ENCODE data around the gene HIPK2. TPM values are rescaled to one million over a fixed set of nuclear protein-coding genes. Genes with fewer than 3 reads are reported as not detected.

HIPK2 gene
- total and polyA plus RNA-seq, 2 experiments from 2014 or later = 7.3 to 16.9 TPM

DNA sequence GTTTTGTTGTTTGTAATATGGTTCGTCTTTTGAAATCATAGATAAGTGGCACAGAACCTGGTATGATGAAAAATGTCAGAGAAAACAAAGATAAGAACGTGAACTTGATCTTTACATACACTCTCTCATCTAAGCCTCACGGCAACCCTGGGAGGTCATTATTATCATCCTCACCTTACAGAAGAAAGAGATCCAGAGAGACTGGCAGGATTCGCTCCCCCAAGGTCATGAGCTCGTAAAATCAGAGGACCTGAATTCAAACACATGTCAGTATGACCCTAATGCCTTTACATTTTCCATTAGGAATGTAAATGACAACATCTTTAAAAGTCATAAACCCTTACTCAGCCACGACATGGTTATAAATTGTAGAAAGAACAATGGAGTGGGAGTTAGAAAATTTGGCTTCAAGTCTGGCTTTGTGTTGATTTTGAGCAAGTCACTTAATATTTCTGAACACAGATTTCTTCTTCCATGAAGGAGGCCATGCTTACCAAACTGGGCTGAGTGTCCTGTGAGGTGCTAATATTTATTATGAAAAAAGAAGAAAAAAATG is 35.9 kb downstream of the HIPK2 start:
- no peak for DNase-seq (ENCODE audit: low spot score)
- Histone ChIP-seq H3K9me2 (ENCODE audit: insufficient read depth) (no peaks in the 10 kb centered on the region), H3K4me3 (no peak overlapping the region), H3K4me1 (ENCODE audit: insufficient read depth) (peaks cover 10% of the 10 kb centered on the region), H3K4me2 (no peak overlapping the region), H3K36me3 (ENCODE audit: insufficient read depth) (no peaks in the 10 kb centered on the region), H3F3A (replicated peaks; ENCODE audit: low read depth) (no peaks in the 10 kb centered on the region), H3K27me3 (ENCODE audit: insufficient read depth) (no peaks in the 10 kb centered on the region), H3K79me2 (replicated peaks; ENCODE audit: insufficient read depth) (peaks cover 30% of the 10 kb centered on the region), H4K20me1 (replicated peaks; ENCODE audit: insufficient read depth) (no peaks in the 10 kb centered on the region), H3K27ac (ENCODE audit: low read depth) (no peak overlapping the region), H2AFZ (no peak overlapping the region)
- Mint-ChIP-seq H3K4me1 (peaks cover 35% of the 10 kb centered on the region), H3K27ac (no peak overlapping the region), H3K9me3 (no peaks in the 10 kb centered on the region), H3K27me3 (ENCODE audit: insufficient read depth, low read depth, poor library complexity) (peaks cover under 1% of the 10 kb centered on the region), H3K4me3 (no peak overlapping the region), H3K36me3 (ENCODE audit: low read depth) (no peaks in the 10 kb centered on the region)
- TF ChIP-seq ZNF114 (CRISPR knock-in tag; IDR thresholded peaks at IDR 0.05) = no peak
- no peak for TF ChIP-seq EZH2phosphoT487 (IDR thresholded peaks at IDR 0.05; ENCODE audit: unreplicated experiment)
- TF ChIP-seq, protein P1, sequence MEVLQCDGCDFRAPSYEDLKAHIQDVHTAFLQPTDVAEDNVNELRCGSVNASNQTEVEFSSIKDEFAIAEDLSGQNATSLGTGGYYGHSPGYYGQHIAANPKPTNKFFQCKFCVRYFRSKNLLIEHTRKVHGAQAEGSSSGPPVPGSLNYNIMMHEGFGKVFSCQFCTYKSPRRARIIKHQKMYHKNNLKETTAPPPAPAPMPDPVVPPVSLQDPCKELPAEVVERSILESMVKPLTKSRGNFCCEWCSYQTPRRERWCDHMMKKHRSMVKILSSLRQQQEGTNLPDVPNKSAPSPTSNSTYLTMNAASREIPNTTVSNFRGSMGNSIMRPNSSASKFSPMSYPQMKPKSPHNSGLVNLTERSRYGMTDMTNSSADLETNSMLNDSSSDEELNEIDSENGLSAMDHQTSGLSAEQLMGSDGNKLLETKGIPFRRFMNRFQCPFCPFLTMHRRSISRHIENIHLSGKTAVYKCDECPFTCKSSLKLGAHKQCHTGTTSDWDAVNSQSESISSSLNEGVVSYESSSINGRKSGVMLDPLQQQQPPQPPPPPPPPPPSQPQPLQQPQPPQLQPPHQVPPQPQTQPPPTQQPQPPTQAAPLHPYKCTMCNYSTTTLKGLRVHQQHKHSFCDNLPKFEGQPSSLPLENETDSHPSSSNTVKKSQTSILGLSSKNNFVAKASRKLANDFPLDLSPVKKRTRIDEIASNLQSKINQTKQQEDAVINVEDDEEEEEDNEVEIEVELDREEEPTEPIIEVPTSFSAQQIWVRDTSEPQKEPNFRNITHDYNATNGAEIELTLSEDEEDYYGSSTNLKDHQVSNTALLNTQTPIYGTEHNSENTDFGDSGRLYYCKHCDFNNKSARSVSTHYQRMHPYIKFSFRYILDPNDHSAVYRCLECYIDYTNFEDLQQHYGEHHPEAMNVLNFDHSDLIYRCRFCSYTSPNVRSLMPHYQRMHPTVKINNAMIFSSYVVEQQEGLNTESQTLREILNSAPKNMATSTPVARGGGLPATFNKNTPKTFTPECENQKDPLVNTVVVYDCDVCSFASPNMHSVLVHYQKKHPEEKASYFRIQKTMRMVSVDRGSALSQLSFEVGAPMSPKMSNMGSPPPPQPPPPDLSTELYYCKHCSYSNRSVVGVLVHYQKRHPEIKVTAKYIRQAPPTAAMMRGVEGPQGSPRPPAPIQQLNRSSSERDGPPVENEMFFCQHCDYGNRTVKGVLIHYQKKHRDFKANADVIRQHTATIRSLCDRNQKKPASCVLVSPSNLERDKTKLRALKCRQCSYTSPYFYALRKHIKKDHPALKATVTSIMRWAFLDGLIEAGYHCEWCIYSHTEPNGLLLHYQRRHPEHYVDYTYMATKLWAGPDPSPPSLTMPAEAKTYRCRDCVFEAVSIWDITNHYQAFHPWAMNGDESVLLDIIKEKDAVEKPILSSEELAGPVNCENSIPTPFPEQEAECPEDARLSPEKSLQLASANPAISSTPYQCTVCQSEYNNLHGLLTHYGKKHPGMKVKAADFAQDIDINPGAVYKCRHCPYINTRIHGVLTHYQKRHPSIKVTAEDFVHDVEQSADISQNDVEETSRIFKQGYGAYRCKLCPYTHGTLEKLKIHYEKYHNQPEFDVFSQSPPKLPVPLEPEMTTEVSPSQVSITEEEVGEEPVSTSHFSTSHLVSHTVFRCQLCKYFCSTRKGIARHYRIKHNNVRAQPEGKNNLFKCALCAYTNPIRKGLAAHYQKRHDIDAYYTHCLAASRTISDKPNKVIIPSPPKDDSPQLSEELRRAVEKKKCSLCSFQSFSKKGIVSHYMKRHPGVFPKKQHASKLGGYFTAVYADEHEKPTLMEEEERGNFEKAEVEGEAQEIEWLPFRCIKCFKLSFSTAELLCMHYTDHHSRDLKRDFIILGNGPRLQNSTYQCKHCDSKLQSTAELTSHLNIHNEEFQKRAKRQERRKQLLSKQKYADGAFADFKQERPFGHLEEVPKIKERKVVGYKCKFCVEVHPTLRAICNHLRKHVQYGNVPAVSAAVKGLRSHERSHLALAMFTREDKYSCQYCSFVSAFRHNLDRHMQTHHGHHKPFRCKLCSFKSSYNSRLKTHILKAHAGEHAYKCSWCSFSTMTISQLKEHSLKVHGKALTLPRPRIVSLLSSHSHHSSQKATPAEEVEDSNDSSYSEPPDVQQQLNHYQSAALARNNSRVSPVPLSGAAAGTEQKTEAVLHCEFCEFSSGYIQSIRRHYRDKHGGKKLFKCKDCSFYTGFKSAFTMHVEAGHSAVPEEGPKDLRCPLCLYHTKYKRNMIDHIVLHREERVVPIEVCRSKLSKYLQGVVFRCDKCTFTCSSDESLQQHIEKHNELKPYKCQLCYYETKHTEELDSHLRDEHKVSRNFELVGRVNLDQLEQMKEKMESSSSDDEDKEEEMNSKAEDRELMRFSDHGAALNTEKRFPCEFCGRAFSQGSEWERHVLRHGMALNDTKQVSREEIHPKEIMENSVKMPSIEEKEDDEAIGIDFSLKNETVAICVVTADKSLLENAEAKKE (CRISPR knock-in tag; IDR thresholded peaks at IDR 0.05) = no peak
- no peak for TF ChIP-seq NANOG (IDR thresholded peaks at IDR 0.05; ENCODE audit: borderline replicate concordance)
- no peak for TF ChIP-seq ZNF331 (CRISPR knock-in tag; IDR thresholded peaks at IDR 0.05; ENCODE audit: low read depth)
- no peak for TF ChIP-seq STAT1 (IDR thresholded peaks at IDR 0.05; ENCODE audit: unreplicated experiment)
- TF ChIP-seq POLR2AphosphoS5 (IDR thresholded peaks at IDR 0.05; ENCODE audit: low read depth) = no peak
- TF ChIP-seq JUNB (IDR thresholded peaks at IDR 0.05; ENCODE audit: unreplicated experiment) = no peak
- TF ChIP-seq, protein P2, sequence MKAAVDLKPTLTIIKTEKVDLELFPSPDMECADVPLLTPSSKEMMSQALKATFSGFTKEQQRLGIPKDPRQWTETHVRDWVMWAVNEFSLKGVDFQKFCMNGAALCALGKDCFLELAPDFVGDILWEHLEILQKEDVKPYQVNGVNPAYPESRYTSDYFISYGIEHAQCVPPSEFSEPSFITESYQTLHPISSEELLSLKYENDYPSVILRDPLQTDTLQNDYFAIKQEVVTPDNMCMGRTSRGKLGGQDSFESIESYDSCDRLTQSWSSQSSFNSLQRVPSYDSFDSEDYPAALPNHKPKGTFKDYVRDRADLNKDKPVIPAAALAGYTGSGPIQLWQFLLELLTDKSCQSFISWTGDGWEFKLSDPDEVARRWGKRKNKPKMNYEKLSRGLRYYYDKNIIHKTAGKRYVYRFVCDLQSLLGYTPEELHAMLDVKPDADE (IDR thresholded peaks at IDR 0.05) = no peak
- TF ChIP-seq CREB1 (CRISPR knock-in tag; IDR thresholded peaks at IDR 0.05; ENCODE audit: low read depth) = no peak
- no peak for TF ChIP-seq EZH2 (IDR thresholded peaks at IDR 0.05; ENCODE audit: low read depth, unreplicated experiment)
- TF ChIP-seq, protein P3, sequence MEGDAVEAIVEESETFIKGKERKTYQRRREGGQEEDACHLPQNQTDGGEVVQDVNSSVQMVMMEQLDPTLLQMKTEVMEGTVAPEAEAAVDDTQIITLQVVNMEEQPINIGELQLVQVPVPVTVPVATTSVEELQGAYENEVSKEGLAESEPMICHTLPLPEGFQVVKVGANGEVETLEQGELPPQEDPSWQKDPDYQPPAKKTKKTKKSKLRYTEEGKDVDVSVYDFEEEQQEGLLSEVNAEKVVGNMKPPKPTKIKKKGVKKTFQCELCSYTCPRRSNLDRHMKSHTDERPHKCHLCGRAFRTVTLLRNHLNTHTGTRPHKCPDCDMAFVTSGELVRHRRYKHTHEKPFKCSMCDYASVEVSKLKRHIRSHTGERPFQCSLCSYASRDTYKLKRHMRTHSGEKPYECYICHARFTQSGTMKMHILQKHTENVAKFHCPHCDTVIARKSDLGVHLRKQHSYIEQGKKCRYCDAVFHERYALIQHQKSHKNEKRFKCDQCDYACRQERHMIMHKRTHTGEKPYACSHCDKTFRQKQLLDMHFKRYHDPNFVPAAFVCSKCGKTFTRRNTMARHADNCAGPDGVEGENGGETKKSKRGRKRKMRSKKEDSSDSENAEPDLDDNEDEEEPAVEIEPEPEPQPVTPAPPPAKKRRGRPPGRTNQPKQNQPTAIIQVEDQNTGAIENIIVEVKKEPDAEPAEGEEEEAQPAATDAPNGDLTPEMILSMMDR (conservative IDR thresholded peaks at IDR 0.05; ENCODE audit: low read depth in 2 of 2) = no peak
- TF ChIP-seq, protein P4, sequence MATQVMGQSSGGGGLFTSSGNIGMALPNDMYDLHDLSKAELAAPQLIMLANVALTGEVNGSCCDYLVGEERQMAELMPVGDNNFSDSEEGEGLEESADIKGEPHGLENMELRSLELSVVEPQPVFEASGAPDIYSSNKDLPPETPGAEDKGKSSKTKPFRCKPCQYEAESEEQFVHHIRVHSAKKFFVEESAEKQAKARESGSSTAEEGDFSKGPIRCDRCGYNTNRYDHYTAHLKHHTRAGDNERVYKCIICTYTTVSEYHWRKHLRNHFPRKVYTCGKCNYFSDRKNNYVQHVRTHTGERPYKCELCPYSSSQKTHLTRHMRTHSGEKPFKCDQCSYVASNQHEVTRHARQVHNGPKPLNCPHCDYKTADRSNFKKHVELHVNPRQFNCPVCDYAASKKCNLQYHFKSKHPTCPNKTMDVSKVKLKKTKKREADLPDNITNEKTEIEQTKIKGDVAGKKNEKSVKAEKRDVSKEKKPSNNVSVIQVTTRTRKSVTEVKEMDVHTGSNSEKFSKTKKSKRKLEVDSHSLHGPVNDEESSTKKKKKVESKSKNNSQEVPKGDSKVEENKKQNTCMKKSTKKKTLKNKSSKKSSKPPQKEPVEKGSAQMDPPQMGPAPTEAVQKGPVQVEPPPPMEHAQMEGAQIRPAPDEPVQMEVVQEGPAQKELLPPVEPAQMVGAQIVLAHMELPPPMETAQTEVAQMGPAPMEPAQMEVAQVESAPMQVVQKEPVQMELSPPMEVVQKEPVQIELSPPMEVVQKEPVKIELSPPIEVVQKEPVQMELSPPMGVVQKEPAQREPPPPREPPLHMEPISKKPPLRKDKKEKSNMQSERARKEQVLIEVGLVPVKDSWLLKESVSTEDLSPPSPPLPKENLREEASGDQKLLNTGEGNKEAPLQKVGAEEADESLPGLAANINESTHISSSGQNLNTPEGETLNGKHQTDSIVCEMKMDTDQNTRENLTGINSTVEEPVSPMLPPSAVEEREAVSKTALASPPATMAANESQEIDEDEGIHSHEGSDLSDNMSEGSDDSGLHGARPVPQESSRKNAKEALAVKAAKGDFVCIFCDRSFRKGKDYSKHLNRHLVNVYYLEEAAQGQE (IDR thresholded peaks at IDR 0.05; ENCODE audit: unreplicated experiment) = no peak
- no peak for ATAC-seq

Data from GM23338 (cell line).